Measurements from ENCODE around the gene KPNB1. TPM values are rescaled to one million over a fixed set of nuclear protein-coding genes. Genes with fewer than 3 reads are reported as not detected.

Gene KPNB1
- total RNA-seq, 3 donors from 2014 or later, result 162 to 269 (median 217) TPM

- intact Hi-C loops (cut with DNase I, micrococcal nuclease), result no loop called here
- ATAC-seq, result no peak
These were observed 19.4 kb downstream of the KPNB1 start for GRCh38 chr17:47669081-47669480.

GRCh38 chr17:47670064-47670463 is 20.3 kb downstream of the KPNB1 start:
- H3K9me3 ChIP-seq, result no peaks in the 10 kb centered on the region
- peaks cover 53% of the 10 kb centered on the region for H3K36me3 ChIP-seq (ENCODE audit: low read depth)
- no peak overlapping the region for H3K4me3 ChIP-seq
- DNase-seq, result no peak
- peak; percentile 22 for ATAC-seq
- H3K4me1 ChIP-seq (ENCODE audit: low read depth), result no peaks in the 10 kb centered on the region
- intact Hi-C loops (cut with DNase I, micrococcal nuclease), result no loop called here
- TF ChIP-seq CTCF (IDR thresholded peaks at IDR 0.05), result no peak

More at GRCh38 chr17:47669081-47669480, 19.4 kb downstream of the KPNB1 start:
- DNase-seq, result no peak
- no peak overlapping the region for H3K4me3 ChIP-seq
- no peaks in the 10 kb centered on the region for H3K9me3 ChIP-seq
- H3K36me3 ChIP-seq (ENCODE audit: low read depth), result peaks cover 53% of the 10 kb centered on the region
- TF ChIP-seq CTCF (IDR thresholded peaks at IDR 0.05), result no peak
- no peaks in the 10 kb centered on the region for H3K4me1 ChIP-seq (ENCODE audit: low read depth)

- no peak for TF ChIP-seq CTCF (IDR thresholded peaks at IDR 0.05)
- intact Hi-C loops (cut with DNase I, micrococcal nuclease), result no loop called here
- Histone ChIP-seq H3K4me3 (no peak overlapping the region), H3K36me3 (ENCODE audit: low read depth) (peaks cover 69% of the 10 kb centered on the region), H3K9me3 (no peaks in the 10 kb centered on the region), H3K4me1 (ENCODE audit: low read depth) (no peaks in the 10 kb centered on the region)
- DNase-seq, result no peak
- ATAC-seq, result no peak
These were observed 24.8 kb downstream of the KPNB1 start for GRCh38 chr17:47674499-47674898.

- intact Hi-C loops (cut with DNase I, micrococcal nuclease), result no loop called here
- TF ChIP-seq CTCF (IDR thresholded peaks at IDR 0.05), result no peak
- Histone ChIP-seq H3K4me1 (ENCODE audit: low read depth) (no peaks in the 10 kb centered on the region), H3K36me3 (ENCODE audit: low read depth) (peaks cover 66% of the 10 kb centered on the region), H3K9me3 (no peaks in the 10 kb centered on the region), H3K4me3 (no peak overlapping the region)
- DNase-seq (no peak), ATAC-seq (no peak)
These were observed 25.9 kb downstream of the KPNB1 start for GRCh38 chr17:47675380-47676198.

GRCh38 chr17:47676199-47676472 is 26.4 kb downstream of the KPNB1 start:
- Histone ChIP-seq H3K9me3 (no peaks in the 10 kb centered on the region), H3K36me3 (ENCODE audit: low read depth) (peaks cover 67% of the 10 kb centered on the region), H3K4me3 (no peak overlapping the region), H3K4me1 (ENCODE audit: low read depth) (no peaks in the 10 kb centered on the region)
- DNase-seq (no peak), ATAC-seq (no peak)
- intact Hi-C loops (cut with DNase I, micrococcal nuclease), result no loop called here
- no peak for TF ChIP-seq CTCF (IDR thresholded peaks at IDR 0.05)

Measured in mucosa of descending colon (tissue), 3 donors.